Activated T-cell treated with anti-CD3 and anti-CD28 coated beads, Interleukin-2, amount 50 U/mL, for 1 hour (primary cell): ENCODE data around the gene AKAP12.

Experiments
- DNase-seq: peaks from one replicate; pipeline ENCODE4 v3.0.0-alpha.2; 2020

AKAP12 gene

DNA sequence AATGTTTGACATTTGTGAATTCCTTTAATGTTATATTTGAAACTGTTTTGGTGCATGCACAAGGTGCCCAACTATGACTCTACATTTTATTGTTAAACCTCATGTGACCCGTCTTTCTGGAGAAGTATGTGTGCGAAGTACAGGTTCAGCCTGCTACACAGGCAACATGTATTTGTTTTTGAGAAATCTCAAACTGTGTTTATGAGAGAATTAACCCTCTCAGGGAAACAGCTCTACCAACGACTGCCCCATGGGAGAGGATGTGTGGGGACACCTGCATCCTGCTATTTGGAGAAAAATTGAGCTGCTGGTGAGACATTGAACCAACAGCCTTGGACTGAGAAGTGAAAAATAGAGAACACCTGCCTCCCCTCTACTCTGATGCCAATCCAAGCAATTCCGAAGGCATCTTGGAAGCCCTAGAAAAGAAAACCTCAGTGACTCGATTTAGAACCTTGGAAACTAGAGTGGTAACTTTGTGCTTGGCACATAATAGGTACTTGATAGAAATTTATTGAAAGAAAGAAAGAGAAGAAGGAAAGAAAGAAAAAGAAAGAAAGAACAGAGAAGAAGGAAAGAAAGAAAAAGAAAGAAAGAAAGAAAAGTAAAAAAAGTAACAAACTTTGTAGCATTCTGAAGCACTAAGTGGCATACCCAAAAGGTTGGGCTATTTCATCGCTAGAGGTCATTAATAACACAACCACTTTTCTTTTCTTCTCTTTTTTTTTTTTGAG, 2.9 kb upstream of the AKAP12 start:
- no peak for DNase-seq

DNA sequence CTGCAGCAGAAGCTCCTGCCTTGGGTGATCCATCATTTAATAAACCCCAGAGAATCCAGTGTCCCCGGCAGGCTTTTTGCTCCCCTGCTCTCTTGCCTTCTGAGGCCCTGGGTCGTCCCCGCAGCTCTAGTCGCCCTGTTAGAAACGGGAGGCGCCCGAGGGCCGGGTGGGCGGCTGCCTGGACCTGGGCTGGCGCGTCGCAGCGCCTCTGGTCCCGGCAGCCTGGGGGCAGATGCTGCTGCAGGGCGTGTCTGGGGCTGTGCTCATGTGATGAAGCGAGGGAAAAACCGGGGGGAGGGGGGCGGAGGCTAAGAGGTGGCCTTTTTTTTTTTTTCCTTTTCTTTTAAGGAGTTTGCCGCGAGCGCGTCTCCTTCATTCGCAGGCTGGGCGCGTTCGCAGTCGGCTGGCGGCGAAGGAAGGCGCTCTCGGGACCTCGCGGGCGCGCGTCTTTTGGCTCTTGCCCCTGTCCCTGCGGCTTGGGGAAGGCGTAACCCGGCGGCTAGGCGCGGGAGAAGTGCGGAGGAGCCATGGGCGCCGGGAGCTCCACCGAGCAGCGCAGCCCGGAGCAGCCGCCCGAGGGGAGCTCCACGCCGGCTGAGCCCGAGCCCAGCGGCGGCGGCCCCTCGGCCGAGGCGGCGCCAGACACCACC, 394 bp downstream of the AKAP12 start:
- no peak for DNase-seq

DNA sequence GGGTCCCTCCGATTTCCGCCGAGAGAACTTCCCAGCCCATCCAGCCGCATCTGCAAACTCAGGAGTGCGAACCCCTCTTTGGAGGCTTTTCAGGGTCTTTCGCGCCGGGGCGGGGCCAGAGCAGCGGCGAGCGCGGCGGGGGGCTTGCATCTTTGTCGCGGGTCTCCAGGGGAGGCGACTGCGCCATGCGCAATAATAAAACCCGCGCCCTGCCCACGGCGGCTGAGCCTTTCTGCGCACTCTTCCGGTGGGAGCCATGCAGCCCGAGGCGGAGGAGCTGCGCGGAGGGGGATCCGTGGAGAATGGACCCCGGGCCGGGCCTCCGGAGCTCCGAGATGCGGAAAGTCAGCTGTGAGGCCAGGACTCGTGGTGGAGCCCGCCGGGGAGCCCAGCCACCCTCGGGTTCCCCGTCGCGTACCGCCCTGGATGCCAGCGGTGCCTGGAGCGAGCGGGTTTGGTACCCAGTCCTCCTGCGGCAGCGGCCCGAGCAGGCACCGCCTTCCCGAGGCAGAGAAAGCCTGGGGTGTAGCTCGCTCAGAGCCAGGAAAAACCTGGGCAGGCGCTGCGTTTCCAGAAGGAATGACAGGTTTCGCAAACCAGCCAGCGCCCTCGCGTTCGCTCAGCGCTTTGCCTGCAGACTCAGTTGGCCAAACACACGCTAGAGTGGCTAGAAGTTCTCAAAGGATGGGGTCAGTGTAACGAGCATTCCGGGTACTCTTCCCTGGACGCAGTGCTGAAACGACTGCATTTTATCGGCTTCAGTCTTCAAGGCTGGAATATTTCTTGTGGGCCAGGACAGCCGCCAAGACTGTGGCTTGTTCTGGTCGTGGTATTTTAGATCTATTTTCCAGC, 1.2 kb downstream of the AKAP12 start:
- no peak for DNase-seq

DNA sequence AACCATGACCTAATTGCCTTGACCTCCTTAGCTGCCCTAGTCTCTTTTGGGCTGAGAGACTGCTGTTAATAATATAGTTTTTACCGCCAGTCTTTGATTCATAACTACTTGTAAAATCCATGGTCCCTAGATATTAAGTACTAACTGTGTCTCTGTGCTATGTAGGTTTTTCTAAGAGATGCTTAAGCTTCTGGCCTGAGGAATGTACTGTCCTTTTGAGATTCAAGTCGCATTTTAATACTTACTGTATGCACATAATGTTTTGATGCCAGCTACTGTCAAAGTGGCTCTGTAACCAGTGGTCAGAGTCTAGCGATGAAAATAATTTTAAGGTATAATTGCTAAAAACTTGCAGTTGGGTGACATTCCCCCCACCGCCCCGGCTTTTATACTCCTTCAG, 2.1 kb downstream of the AKAP12 start:
- no peak for DNase-seq

DNA sequence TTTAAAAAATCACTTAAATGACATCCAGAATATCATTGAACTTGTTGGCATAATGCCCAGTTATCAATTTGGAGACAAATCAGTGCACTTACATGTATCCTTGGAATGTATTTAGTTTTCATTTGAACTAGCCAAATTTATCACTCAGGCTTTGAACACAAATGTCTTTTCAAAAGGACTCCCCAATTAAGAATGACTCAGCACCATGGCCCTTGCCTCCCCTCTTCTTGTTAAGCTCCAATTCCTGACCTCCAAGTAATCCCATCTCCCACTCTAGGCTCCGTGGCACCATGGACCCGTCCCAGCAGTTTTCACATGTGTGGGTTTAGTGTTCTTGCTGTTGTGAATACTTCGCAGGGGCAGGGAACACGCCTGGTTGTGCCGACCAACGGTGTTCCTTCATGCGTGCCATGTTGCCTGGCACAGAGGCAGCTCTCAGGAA, 2.7 kb downstream of the AKAP12 start:
- no peak for DNase-seq

DNA sequence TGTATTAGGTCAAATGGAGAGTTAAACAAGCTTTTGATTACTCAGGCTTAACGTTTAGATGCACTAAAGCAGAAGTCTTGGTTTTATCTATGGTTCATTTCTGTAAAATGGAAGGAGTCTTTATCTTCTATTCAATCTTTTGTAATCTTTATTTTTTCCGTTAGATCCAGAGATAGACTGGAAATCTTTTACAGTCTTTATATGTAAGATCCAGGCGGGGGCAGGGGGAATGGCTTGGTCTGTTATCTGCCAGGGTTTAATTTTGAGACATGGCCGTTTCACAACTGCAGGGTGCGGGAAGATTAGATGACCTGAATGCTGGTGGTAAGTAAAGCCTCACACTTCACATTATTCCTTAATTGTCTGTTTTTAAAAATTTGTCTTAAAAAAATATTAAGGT, 3.7 kb downstream of the AKAP12 start:
- no peak for DNase-seq

DNA sequence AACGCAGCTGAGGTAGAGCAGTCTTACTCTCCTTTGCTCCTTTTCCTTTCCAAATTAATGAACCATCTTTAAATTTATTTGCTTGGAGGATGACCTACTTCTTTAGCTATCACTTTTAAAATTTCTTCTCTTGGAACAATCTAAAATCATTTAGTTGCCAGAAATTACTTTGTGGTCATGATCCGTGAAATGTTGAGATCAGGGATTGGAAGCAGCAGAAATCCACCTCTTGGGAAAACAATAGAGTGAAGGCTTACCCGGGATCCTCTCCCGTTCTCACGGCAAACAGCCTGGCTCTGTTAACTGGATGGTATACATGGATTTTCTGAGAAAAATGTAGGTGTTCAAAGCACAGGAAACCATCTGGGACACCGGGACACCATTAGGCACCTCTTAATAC, 7.7 kb downstream of the AKAP12 start:
- DNase-seq = no peak

DNA sequence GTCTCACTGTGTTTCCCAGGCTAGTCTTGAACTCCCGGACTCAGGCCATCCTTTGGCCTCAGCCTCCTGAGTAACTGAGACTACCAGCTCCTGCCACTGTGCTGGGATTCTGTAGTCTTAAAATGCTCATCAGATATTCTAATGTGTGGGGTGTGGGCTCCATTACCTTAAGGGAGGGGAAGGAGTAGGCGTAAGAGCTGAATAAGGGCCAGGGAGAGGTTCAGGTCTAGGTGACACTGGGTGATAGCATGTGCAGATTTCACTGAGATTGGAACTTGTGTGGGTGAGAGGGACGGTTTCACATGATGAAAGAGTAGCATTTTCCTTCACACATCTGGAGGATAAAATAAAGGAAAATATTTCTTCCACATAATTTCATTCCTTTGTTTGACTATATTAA, 8.5 kb downstream of the AKAP12 start:
- DNase-seq = no peak

DNA sequence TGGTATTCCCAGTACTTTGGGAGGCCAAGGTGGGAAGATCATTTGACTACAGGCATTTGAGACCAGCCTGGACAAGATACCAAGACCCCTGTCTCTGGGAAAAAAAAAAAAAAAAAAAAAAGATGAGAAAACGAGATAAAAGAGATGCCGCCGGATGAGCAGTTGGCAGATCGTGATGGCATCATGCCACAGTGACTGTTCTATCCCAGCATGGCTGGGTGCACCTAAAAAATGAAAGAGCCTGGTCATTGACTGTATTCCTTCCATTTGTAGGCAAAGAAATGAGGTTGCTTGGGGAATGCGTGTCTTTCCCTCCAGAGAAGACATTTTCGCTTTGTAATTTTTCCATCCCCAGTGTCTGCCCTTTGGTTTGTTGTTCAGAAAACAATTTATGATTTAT, 12.9 kb downstream of the AKAP12 start:
- no peak for DNase-seq

DNA sequence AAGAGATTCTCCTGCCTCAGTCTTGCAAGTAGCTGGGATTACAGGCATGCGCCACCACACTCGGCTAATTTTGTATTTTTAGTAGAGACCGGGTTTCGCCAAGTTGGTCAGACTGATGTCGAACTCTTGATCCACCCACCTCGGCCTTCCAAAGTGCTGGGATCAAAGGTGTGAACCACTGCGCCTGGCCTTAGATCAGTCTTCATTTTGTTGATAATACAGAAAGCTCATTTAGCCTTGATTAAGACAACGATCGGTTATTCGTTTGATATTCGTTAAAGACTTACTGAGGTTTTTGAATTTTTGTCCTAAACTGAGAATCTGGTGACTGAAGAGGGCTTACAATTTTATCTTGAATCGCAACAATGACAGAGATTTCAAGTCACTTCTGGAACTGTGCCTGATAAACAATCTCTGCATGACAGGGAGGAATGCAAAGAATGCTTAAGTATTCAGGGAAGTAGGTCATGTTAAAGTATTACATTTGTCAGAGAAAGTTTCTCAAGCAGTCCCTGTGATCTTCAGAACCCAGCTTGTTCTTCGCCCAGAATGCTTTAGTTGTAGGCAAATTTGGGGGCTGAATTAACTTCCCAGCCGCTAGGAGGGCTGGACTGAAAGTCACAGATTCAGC, 14.8 kb downstream of the AKAP12 start:
- no peak for DNase-seq

DNA sequence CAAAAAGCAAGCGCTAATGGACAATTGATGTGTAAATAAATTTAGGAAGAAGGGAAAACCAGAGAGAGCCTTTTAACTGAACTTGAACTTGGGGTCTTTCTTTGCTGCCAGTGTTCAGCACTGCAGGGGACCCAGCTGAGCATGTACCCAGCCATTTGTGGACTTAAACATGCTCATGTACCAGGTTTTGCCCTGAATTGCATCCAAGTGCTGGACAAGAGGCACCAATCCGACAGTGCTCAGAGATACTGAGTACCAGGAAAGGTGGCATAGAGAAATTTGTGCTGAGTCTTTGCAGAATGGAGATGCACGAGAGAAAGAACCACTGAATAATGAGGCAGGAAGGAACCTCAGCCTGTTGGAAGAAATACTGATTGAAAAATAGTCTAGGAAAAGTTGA, 16.0 kb downstream of the AKAP12 start:
- no peak for DNase-seq

DNA sequence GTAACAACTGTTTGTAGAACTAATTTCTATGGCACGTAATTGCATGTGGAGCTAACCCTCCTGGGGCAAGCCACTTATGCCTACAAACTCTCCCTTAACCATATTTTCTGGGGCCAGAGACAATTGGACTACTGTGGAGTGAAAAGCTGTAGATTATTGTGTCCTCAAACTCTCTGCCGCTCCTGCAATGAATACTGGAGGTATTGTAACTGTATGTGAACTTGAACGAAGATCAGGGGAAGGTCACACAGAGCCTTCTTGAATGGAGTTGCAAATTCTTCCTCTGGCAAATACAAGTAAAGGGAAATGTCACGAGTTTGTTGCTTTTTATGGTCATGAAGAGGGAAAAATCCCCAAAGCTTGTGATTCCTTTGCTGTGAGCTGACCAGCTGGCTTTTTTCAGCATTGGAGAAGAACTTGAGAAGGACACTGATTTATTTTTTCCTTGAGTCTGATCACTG, 18.2 kb downstream of the AKAP12 start:
- DNase-seq = no peak

DNA sequence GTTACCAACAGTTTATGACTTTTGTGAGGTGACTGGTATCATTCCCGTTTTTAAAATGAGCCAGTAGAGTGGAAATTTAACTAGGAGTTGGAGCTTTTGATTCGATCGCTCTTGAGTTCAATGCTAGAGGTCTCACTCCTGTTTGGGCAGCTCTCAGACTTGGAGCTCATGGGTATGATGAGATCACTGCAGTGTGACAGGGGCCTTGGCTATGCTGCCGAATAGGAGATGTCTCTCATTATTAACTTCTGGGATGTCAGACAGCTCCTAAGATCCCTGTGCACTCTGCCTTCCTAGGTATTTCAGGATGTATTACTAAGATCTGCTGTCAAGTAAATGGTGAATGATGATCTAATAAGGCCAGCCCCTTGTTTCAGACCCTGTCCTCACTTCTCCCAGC, 20.4 kb downstream of the AKAP12 start:
- no peak for DNase-seq

DNA sequence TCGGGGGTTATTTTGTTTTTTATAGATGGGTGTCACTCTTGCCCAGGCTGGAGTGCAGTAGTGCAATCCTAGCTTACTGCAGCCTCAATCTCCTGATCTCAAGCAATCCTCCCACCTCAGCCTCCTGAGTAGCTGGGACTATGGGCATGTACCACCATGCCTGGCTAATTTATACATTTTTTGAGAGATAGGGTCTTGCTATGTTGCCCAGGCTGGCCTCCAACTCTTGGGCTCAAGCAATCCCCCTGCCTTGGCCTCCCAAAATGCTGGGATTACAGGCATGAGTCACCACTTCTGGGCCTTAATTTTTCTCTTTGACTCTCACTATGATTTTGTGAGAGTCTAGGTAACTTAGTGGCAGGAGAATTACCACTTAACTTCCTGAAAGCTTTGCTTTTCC, 23.3 kb downstream of the AKAP12 start:
- DNase-seq = no peak

DNA sequence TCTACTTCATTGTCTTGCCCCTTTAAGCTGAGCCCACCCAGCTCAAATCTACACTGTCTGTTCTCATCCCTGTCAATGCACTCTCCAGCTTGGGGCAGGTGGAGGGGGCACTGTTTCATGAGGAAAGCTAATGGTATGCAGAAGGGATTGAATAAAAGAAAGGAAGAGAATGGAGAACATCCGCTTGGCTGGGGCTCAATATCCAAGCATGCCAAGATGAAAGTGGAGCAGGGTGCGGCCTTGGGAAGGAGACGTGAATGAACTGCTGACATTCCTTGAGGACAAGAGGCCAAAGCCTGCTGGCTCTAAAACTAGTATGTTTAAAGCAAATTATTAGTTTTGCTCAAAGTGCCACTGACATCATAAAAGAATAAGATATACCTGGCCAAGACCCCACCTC, 24.2 kb downstream of the AKAP12 start:
- no peak for DNase-seq

DNA sequence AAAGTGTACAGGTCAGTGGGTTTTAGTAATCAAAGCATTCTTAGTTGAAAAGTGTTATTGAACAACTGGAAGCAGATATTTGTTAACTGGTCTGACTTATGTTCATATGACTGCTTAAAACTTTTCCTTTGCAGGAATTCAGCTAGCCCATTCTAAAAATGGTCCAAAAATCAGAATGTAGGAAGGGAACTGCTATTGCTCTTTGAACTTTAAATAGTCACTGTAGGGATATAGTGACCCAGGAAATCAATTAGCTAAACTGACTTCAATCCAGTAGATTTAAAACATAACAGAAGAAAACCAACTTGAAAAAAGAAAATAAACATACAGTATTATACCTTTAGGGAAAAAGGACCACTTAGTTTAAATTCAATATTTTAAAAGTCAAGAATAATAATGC, 25.5 kb downstream of the AKAP12 start:
- no peak for DNase-seq

DNA sequence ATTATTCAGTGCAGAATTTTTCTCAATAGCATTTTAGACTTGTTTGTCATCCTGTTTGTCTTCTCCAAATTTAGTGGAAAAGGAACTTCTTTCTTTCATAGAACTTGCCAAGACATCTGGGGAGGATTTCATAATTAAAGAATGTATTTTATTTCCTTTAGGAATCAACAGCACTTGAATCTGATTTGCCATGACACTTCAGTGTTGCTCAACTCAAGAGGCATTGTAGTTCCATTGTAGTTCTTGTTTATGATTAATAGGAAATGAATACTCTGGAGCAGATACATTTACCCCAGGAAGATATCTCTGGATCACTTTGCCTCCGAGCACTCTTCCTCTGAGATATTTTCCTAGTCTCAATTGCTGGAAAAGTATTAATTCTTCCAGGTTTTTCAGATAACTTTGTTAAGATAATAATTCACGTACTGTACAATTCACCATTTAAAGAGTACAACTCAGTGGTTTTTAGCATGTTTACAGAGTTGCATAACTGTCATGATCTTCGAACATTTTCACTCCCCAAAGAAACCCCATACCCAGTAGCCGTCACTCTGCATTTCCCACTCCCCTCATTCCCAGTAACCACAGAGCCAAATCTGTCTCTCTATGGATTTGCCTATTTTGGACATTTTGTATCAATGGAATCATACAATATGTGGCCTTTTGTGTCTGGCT, 29.7 kb downstream of the AKAP12 start:
- no peak for DNase-seq

DNA sequence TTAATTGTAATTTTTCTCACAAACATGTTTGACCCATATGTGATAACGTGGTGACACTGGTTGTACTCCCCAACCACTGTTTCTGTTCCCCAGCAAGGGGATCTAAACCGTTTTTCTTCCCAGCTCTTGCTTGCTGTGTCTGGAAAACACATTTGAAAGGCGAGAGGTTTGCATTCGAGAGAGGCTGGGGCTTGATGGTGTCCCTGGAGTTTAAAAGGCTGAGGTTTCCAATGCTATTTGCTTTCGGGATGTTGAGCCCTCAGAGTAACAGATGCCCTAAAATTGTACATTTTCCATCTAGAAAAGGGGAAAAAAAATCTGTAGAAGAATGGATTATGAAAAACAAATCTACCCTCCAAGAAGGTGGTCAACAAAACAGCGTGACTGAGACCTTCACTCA, 35.4 kb downstream of the AKAP12 start:
- no peak for DNase-seq

DNA sequence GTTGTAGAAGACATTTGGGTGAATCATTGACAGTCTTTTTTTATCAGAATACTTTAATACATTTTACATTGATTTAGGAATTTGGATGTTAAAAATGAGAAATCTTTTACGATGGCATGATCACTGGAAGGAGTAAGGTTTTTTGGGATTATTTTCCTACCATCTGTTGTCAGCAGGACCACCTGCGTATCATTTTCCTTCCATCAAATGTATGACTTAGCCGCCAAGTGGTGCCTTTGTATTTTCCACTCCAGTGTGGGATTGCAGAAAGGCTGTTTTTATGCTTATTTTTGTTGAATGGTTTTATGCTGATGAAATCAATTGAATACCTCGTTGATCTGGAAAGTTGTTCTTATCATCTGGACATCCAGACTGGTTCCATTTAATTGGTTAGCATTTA, 35.8 kb downstream of the AKAP12 start:
- no peak for DNase-seq

DNA sequence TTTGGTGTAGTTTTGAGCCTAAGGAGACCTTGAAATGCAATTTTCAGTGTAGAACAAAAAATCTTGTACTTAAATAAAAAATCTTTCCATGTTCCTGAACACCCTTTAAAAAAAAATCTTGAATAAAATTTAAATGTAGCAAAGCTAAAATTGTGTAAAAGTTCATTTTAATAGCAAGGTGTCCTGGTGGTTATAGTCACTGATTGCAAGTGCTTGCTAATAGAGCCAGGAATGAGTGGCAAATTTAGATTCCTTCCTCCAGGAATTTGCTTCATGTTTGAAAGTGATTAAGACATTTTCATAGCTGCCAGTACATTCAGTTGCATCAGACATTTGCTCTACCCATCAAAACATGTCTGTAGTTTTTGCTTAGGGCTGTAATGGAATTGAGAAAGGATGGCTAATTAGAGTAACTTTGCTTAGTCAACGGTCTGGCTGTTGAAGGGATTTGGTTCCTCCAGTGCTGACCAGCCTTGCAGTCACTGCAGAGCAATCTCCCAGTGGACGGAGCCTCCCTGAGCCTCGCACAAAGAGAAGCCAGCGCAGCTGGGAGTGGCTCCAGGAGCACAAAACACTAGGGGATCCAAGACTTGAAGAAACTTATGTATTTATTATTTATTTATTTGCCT, 36.5 kb downstream of the AKAP12 start:
- no peak for DNase-seq

DNA sequence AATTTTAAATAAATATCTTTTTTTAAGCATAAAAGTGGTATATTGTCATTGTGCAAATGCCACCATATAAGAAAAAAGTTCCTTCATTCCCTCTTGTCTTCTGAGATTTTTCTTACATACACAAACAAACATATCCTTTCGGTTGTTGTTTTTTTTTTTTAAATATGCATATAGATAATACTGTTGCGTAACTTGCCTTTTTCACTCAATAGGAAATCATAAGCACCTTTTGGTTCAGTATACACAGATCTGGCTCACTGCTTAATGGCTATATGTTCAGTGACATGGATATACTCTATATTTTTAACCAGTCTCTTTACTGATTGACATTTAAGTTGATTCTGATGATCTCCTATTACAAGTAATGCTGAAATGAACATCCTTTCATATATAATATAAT, 40.1 kb downstream of the AKAP12 start:
- DNase-seq = no peak

DNA sequence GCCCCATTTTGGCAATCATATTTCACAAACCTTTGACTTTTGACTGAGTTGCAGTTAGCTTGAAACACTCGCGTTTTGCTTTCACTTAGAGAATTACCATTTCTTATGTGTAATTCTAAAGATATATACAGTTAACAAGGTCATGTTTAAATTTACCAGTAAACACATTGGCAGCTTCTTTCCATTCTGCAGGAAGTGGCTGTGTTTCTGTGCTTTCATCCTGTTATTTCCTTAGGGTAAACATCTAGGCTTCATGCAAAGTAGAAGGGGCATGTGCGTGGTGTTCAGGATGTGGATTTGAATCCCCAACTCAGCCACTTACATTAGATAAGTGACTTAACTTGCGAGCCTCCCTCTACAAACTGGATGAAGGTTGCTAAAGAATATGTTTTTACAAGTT, 41.1 kb downstream of the AKAP12 start:
- DNase-seq = no peak
